ENCODE results near the gene DBI.
"Not testable (repeated sequence)": the region's sequence is repeated elsewhere in the genome, so short reads cannot be mapped to it uniquely, and the experiment has no call there.

DBI gene

DNA sequence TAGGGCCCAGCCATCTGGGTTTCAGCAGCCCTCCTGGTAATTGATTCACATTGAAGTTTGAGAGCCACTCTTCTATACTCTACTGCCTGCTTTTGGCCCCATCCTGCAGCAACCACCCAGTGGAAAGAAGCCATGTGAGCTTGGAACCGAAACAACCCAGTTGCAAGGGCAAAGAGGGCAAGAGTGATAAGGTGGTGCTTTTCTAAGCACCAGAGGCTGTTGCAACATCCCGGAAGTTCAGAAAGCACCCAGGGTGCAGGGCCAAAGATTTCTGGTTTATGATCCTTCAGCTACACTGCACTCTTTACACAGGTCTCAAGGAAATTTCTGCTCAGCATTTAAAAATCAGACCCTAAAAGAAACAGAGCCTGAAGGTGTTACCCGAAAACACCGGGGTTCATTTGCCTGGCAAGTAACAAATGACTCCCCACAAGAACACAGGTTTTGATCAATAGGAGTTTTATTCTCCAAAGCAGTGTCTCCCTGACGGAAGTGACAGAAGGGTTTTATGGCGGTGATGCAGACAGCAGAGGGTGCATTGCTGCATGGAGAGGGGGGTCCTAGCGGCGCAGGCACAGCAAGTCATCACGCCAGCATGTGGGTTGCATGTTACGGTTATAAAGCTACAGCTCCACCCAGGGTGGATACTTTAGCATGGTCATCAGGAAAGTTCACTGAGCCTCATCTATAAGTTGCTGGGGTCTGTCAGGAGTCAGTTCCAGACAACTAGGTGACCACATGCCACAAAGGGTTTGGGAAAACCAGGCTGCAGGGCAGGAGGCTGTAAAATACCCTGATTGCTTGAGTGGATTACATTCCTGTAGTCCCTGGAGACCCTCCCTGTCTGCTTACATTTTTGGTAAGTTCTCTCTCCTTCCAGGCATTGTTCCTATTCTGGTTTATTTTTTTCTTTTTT, 36.1 kb downstream of the DBI start:
- peak; percentile 72 for DNase-seq

DNA sequence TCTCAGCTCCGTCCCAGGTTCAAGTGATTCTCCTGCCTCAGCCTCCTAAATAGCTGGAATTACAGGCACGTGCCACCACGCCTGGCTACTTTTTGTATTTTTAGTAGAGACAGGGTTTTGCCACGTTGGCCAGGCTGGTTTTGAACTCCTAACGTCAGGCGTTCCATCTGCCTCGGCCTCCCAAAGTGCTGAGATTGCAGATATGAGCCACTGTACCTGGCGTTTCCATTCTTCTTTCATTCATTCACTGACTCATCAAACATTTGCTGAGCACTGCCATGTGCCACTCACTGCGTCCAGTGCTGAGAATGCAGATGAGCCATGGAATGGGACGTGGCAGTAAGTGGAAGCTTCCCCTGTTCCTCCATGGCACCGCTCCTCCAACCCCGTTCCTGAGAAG, 36.8 kb downstream of the DBI start:
- not testable (repeated sequence) for DNase-seq

DNA sequence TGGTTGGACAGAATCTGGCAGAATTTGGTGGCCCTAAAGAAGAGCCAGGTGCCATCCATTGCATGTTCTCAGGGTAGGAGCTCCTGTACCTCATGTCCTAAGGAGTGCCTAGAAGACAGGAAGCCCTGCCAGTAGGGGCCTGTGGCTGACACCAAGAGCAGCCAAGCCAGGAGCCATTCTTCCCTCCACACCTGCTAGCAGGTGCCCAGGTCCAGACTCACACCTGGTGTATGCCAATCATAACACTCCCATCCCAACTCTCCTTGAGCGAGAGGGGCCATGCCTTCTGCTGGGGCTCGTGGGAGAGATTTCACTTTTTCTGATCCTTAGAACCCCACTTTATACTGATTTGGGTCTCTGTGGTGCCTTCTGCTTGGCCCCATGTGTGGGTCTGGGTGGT, 38.4 kb downstream of the DBI start:
- no peak for DNase-seq

- peak; percentile 46 for DNase-seq
These were observed 40.8 kb downstream of the DBI start for GRCh38 chr2:119407430-119408220.

DNA sequence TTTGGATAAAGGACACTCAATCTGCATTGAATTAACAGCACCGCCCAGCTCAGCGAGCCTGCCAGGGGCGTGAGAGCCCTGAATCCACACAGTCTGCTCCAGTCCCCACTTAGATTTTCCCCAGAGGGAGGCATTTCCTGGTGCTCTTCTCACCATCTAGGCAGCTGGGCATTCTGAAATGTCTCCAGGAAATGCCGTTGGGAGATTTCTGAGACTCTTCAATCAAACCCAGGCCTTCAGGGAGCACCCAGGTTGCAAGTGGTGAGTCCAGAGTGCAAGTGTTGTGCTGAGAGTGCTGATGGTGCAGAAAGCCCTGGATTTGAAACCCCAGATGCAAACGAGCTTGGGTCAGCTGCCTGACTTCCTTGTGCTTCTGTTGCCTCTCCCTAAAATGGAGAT, 41.4 kb downstream of the DBI start:
- DNase-seq = no peak

DNA sequence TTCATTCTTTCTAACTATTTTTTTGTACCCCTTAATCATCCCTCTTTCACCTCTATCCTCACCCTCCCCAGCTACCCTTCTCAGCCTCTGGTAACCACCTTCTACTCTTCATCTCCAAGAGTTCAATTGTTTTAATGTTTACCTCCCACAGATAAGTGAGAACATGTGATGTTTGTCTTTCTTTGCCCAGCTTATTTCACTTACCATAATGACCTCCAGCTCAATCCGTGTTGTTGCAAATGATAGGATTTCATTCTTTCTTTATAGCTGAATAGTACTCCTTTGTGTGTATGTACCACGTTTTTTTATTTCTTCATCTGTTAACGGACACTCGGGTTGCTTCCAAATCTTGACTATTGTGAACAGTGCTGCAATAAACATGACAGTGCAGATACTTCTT, 42.7 kb downstream of the DBI start:
- DNase-seq = no peak

DNA sequence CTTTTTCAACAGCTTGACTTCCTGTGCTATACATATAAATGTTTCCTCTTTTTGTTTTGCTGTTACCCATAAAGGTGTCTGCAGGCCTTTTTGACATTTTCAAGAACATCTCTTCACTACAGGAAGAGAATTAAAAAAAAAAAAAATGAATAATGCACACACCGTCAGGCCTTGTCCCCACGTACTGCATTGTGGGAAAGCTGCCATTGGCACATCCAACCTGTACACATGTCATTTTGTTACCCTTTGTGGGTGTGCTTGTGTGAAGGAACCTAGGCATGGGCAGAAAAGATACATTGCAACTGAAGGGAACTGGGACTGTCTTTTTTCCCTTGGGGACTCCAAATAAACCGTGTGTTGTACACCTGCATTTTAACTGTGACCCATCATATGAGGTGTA, 48.1 kb downstream of the DBI start:
- DNase-seq = no peak

DNA sequence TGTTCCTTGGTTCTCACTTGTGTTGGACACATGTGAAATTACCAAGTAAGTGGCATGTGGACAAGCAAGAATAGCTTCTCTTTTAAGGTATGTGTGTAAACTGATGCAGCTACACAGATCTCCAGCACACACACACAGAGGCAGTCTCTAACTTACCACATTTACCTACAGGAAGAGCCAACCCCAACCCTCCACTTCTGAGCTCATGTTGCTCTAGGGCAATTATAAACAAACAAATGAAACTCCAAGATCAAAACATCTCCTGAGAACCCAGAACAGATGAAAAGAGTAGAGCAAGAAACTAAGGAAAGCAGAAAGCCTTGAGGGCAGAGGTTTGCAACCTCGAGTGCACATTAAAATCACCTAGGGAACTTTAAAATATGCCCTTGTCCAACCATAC, 48.9 kb downstream of the DBI start:
- no peak for DNase-seq

- no peak for DNase-seq
These were observed 49.6 kb downstream of the DBI start for GRCh38 chr2:119416299-119416923.

DNA sequence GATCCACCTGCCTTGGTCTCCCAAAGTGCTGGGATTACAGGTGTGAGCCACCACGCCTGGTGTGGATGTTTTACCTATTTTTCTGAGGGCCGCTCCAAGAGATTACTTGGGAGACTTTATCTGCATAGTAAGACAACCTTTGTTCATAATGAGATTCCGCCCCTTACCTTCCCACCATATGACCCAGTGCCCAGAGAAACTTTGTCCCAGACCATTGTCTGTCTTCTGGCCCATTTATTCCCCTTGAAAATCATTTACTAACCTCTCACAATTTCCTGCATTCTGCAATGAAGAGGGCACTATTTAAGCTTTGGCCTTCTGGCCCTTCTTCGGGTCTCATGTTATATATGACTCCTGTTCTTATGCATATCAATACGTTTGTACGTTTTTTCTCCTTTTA, 51.1 kb downstream of the DBI start:
- no peak for DNase-seq

GRCh38 chr2:119419065-119419464, 52.3 kb downstream of the DBI start:
- DNase-seq = no peak

- no peak for DNase-seq
These were observed 53.2 kb downstream of the DBI start for GRCh38 chr2:119419803-119420508.

DNA sequence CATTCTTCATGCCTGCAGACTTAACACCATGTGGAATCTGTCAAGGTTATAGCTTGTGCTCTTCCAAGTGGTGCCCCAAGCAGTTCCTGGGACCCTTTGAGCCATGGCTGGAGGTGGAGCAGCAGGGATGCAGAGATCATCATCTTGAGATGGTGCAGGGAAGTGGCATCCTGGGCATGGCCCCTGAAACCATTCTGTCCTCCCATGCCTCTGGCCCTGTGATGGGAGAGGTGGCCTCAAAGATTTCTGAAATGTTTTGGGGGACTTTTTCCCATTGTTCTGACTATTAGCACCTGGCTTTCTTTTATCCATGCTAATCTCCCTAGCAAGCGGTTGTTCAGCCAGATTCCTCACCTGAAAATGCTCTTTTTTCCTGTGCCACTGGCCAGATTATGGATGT, 54.5 kb downstream of the DBI start:
- DNase-seq = no peak

GRCh38 chr2:119421741-119422140, 55.0 kb downstream of the DBI start:
- no peak for DNase-seq
